GM18909 (cell line): ENCODE data around the gene CHRNB4.
"Not testable (repeated sequence)": the region's sequence is repeated elsewhere in the genome, so short reads cannot be mapped to it uniquely, and the experiment has no call there.

Source experiments
- ATAC-seq: cut with Tn5 transposase; IDR thresholded peaks from one replicate; pipeline ENCODE4 v1.9.1; 2021; ENCODE audit warnings: mild to moderate bottlenecking; ENCODE audit not compliant: unreplicated experiment, poor library complexity

The CHRNB4 gene

GRCh38 chr15:78641102-78641748 lies at the start of gene CHRNB4:
Gene CHRNB4, minus strand, starts transcription at chr15:78641210. Its CDS starts 77 bp downstream, at chr15:78641133.
- no peak for ATAC-seq

GRCh38 chr15:78689626-78690025 lies 48.6 kb upstream of the CHRNB4 start:
- ATAC-seq = no peak

GRCh38 chr15:78685925-78686324 lies 44.9 kb upstream of the CHRNB4 start:
- no peak for ATAC-seq

GRCh38 chr15:78685159-78685921 lies 44.3 kb upstream of the CHRNB4 start:
- no peak for ATAC-seq

GRCh38 chr15:78684657-78685056 lies 43.6 kb upstream of the CHRNB4 start:
- no peak for ATAC-seq

GRCh38 chr15:78683599-78683998 lies 42.6 kb upstream of the CHRNB4 start:
- ATAC-seq = not testable (repeated sequence)

- ATAC-seq = no peak
Measured at GRCh38 chr15:78682693-78683410, 41.8 kb upstream of the CHRNB4 start.

- no peak for ATAC-seq
Measured at GRCh38 chr15:78682004-78682651, 41.1 kb upstream of the CHRNB4 start.

- no peak for ATAC-seq
Measured at GRCh38 chr15:78681281-78682003, 40.4 kb upstream of the CHRNB4 start.

GRCh38 chr15:78680431-78681075 lies 39.5 kb upstream of the CHRNB4 start:
- ATAC-seq = no peak

GRCh38 chr15:78679089-78679511 lies 38.1 kb upstream of the CHRNB4 start:
- ATAC-seq = no peak

GRCh38 chr15:78676424-78677110 lies 35.6 kb upstream of the CHRNB4 start:
- no peak for ATAC-seq

- ATAC-seq = no peak
Measured at GRCh38 chr15:78675617-78676360, 34.8 kb upstream of the CHRNB4 start.

GRCh38 chr15:78675206-78675605 lies 34.2 kb upstream of the CHRNB4 start:
- no peak for ATAC-seq

- no peak for ATAC-seq
Measured at GRCh38 chr15:78673917-78674444, 33.0 kb upstream of the CHRNB4 start.

- no peak for ATAC-seq
Measured at GRCh38 chr15:78673476-78673875, 32.5 kb upstream of the CHRNB4 start.

- ATAC-seq = no peak
Measured at GRCh38 chr15:78672285-78673014, 31.4 kb upstream of the CHRNB4 start.
